WI38 (cell line): ENCODE results near the gene PPDPF.
A peak's percentile ranks its signal among the peaks of the same experiment; 100 is the strongest.

Source experiments
- H3K4me3 ChIP-seq: 2 replicates; pipeline ENCODE4 v1.5.1; 2011; ENCODE audit warnings: low read depth, mild to moderate bottlenecking, control low read depth, low read length
- TF ChIP-seq, protein P1 (sequence below): IDR thresholded peaks from 2 replicates; pipeline ENCODE4 v1.5.1; 2012; ENCODE audit warnings: low read depth, mild to moderate bottlenecking, control low read depth, low read length

The PPDPF gene

DNA sequence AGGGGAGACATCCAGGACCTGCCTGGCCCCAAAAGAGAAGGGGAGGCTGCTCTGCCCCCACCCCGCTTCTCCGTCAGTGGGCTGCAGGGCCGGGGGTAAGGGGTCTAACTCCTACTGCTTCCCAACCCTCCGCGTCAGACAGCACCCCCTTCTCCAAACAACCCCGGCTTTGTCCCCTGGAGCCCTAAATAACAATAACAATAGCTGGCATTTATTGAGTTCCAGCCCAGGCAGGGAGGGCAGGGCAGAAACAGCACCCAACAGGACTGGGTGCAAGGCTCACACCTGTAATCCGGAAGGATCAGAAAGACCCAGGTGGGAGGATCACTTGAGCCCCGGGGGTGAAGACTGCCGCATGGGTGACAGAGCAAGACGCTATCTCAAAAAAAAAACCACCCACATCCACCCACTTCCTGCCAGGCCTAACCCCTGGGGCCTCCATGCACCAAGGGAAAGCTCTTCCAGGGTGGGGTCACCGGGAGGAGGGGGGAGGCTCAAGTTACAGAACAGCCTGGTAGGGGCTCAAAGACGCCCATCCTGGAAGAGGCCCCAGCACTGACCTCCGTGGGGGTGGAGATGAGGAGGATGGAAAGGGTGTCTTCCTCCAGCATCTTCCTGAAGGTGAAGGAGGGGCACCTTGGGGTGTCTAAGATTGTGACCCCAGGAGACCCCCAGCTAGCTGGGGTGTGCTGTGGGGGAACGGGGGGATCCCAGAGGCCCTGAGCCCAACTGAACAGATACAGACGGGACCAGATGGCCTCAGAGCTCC, 32.1 kb downstream of the PPDPF start:
- no peak overlapping the region for H3K4me3 ChIP-seq
- TF ChIP-seq, protein P1, sequence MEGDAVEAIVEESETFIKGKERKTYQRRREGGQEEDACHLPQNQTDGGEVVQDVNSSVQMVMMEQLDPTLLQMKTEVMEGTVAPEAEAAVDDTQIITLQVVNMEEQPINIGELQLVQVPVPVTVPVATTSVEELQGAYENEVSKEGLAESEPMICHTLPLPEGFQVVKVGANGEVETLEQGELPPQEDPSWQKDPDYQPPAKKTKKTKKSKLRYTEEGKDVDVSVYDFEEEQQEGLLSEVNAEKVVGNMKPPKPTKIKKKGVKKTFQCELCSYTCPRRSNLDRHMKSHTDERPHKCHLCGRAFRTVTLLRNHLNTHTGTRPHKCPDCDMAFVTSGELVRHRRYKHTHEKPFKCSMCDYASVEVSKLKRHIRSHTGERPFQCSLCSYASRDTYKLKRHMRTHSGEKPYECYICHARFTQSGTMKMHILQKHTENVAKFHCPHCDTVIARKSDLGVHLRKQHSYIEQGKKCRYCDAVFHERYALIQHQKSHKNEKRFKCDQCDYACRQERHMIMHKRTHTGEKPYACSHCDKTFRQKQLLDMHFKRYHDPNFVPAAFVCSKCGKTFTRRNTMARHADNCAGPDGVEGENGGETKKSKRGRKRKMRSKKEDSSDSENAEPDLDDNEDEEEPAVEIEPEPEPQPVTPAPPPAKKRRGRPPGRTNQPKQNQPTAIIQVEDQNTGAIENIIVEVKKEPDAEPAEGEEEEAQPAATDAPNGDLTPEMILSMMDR = no peak

DNA sequence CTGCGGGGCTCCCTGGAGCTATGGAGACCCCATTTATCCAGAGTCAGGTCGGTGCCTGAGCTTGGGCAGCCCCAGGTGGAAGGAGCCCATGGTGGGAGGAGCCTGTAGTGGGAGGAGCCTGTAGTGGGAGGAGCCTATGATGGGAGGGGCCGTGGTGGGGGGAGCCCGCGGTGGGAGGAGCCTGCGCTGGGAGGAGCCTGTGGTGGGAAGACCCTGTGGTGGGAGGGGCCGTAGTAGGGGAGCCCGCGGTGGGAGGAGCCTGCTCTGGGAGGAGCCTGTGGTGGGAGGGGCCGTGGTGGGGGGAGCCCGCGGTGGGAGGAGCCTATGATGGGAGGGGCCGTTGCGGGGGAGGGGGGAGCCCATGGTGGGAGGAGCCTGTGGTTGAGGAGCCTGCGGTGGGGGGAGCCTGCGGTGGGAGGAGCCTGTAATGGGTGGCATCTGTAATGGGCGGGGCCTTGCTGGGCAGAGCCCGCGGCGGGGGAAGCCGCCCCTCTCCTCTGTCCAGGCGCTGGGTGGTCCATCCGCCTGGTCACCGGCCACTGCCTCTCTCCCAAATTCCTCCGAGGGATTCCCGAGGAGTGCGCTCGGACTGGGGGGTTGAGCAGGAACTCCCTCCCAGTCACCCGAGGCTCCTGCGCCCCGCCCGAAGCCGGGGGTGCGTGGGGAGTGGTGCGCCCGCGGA, 32.8 kb downstream of the PPDPF start:
- TF ChIP-seq, protein P1 = no peak
- peak overlapping the region; percentile 66 for H3K4me3 ChIP-seq

DNA sequence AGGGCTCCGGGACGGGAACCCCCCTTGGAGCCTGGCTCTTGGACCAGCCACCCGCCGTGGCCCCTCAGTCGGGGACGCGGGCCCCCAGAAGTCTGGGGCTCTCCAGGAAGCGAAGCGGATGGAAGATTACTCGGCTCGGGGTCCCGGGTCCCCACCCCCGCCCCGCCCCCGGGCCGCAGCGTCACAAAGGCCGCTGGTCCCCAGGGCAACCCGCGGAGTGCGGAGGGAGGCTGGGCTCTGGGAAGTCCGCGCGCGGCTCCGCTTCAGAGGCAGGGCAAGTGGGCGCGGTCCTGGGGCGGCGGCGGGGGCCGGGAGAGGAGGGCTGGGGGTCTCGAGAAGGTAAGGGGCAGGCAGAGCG, 33.3 kb downstream of the PPDPF start, which contains the start of gene FNDC11:
FNDC11 (plus strand) TSS at position 227 of the 358 bp plus-strand sequence. CDS start 1,505 bp downstream, outside the sequence.
- peak within 1 kb of the TSS; percentile 66 for H3K4me3 ChIP-seq
- TF ChIP-seq, protein P1 = no peak

DNA sequence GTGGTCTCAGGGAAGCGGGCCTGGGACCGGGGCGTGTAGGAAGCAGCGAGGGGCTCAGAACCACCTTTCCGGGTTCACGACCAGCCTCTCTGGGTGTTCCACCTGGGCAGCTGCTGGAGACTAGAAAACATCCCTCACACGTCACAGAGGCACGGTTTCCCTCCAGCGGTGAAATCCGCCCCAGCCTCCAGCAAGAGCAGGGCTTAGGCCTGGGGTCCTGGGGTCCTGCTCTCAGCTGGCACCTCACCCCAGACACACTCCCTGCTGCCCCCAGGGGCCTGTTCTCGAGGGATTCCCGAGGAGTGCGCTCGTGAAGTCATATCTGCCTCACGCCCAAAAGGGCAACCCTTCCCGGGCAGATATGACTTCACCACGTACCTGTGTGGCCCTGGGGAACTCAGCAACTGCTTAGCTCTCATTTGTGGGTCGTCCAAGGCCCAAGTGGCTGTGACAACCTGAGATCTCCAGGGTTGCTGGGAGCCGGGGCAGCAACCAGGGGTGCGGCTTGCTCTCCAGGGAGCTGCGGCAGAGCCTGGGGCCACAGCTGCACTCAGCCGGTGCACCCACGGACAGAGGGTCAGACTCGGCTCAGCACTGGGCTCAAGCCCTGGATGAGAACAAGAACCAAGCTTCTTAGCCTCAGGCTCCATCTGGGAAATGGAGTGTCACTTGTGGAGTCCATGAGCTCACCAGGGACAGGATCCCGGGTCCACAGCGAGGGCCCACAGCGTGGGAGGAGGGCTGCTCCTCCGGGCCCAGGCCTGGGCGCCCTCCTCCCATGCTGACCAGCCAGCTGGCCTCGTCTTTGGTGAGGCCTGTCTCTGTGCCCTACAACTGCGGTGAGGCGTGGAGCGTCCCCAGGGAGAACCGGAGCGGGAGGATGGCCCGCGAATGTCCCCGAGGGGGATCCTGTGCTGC, 34.1 kb downstream of the PPDPF start:
- TF ChIP-seq, protein P1 = no peak
- peak overlapping the region; percentile 66 for H3K4me3 ChIP-seq

DNA sequence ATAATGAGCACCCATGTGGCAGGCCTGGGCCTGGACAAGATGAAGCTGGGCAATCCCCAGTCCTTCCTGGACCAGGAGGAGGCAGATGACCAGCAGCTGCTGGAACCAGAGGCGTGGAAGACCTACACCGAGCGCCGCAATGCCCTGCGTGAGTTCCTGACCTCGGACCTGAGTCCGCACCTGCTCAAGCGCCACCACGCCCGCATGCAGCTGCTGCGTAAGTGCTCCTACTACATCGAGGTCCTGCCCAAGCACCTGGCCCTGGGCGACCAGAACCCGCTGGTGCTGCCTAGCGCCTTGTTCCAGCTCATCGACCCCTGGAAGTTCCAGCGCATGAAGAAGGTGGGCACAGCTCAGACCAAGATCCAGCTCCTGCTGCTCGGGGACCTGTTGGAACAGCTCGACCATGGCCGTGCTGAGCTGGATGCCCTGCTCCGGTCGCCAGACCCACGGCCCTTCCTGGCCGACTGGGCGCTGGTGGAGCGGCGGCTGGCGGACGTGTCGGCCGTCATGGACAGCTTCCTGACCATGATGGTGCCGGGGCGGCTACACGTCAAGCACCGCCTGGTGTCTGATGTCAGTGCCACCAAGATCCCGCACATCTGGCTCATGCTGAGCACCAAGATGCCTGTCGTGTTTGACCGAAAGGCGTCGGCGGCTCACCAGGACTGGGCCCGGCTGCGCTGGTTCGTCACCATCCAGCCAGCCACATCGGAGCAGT, 35.3 kb downstream of the PPDPF start:
- TF ChIP-seq, protein P1 = no peak
- H3K4me3 ChIP-seq = no peak overlapping the region

DNA sequence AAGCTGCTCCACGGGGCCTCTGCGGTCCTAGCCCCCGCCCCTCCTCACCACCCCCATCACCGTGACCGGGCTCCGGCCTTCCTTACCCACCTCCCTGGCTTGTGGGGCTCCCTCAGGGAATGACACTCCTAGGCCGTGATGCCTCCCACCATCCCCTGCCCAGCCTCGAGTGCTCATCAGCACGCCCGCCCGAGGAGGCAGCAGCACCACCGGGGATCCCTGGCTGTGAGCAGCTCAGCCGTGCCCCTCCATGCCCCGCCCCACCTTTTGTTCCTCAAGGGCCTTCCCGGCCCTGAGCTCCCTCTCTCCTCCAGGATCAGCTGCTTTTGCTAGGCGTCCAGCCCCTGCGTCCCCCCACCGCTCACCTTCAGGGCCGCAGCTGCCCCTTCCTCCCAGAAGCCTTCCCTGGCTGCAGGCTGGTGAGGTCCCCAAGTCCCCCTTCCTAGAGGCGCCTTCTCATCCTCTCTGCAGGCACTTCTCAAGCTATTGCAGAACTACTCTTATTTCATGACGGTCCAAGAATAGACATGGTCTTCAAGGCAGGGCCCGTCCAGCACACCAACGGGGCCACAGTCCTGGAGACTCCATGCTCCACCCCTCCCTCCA, 36.4 kb downstream of the PPDPF start:
- TF ChIP-seq, protein P1 = no peak
- no peak overlapping the region for H3K4me3 ChIP-seq
